GM10266 (cell line): ENCODE measurements around the gene DDC.

Source experiments
- DNase-seq: peaks from one replicate; pipeline ENCODE4 v3.0.0; 2012; ENCODE audit errors: extremely low spot score
- CTCF ChIP-seq: IDR thresholded peaks from 2 replicates; pipeline ENCODE4 v1.5.1; 2012; ENCODE audit warnings: mild to moderate bottlenecking, low read depth; ENCODE audit not compliant: control insufficient read depth, insufficient read depth; ENCODE audit errors: missing control alignments

Gene DDC

GRCh38 chr7:50564640-50565558 is at the start of gene DDC:
Gene DDC (minus strand): TSS chr7:50565405. CDS start chr7:50544085, 21,320 bp downstream.
- no peak for TF ChIP-seq CTCF
- no peak for DNase-seq

- no peak for TF ChIP-seq CTCF
- DNase-seq: no peak
These were observed 48.3 kb upstream of the DDC start for GRCh38 chr7:50613473-50613872.

- TF ChIP-seq CTCF: no peak
These were observed 47.5 kb upstream of the DDC start for GRCh38 chr7:50612704-50613103.

GRCh38 chr7:50610521-50611277 is 45.5 kb upstream of the DDC start:
- no peak for DNase-seq
- TF ChIP-seq CTCF: no peak

More at GRCh38 chr7:50612704-50613103, 47.5 kb upstream of the DDC start:
- no peak for DNase-seq

GRCh38 chr7:50608196-50608906 is 43.1 kb upstream of the DDC start:
- no peak for TF ChIP-seq CTCF
- no peak for DNase-seq

GRCh38 chr7:50607524-50608125 is 42.4 kb upstream of the DDC start:
- TF ChIP-seq CTCF: no peak
- no peak for DNase-seq
